ENCODE measurements around the gene SAMD14.
A peak's percentile ranks its signal among the peaks of the same experiment; 100 is the strongest.

SAMD14 gene

DNA sequence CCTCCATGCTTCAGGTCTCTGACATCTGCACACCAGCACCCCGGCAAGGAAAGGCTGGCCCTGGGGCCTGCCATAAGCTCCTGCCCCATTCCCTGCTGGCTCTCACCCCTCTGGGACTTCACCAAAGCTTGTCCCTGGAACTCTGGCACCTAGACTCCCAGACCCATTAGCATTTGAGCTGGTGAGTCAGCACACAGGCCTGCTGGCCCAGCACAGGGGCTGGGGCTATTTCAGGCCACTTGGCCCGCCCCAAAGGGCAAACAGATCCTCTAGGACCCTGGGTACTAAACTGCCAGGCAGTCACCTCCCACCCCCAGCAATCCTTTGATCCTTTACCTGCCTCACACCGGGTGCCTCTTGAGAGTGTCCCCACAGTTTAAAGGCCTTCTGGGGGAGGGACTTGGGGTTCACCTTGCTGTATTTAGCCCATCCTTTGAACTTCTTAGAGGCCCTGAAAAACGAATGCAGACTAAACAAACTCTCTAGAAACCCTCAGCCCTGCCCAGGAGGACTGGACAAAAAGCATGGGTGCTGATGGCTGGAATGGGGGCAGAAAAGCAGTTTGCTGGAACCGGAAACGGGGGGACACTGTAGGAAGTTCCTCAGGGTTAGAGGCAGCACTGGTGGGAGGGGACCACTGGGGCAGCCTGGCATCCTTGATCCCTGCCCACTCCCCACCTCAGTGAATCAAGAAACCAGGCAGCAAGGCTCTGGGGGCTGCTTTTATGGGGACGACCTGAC is 3.2 kb upstream of the SAMD14 start:
- DNase-seq (ENCODE audit: low read depth): no peak

GRCh38 chr17:50132104-50132794 is 2.3 kb upstream of the SAMD14 start:
- DNase-seq (ENCODE audit: low read depth): no peak

DNA sequence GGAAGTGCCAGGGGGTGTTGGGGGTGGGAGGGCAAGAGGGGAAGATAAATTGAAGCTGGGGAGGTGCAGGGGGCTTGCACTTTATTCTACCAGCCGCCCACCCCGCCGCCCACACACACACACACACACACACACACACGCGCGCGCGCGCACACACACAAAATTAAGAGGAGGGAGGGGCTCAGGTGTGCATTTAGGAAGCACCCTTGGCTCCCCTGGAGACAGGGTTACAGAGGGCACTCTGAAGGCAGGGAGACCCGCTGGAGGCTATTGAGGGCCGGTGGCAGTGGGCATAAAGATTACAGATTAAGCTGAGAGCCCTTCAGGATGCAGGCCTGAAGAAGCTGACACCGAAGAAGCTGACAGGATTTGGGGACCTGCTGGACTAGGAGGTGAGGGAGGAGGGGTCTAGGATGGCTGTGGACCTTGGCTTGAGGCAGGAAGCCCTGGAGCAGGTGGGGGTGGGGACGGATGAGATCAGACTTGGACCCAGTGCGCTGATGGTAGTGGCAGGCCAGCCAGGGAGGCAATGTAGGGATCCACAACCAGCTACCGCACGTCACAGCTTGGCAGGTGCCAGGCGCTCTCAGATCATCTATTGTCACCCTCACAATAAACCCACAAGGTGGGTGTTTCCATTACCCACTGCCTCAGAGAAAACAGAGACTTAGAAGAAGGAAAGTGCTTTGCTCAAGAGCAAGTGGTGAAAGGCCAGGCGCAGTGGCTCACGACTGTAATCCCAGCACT is 772 bp upstream of the SAMD14 start:
- DNase-seq (ENCODE audit: low read depth): no peak

DNA sequence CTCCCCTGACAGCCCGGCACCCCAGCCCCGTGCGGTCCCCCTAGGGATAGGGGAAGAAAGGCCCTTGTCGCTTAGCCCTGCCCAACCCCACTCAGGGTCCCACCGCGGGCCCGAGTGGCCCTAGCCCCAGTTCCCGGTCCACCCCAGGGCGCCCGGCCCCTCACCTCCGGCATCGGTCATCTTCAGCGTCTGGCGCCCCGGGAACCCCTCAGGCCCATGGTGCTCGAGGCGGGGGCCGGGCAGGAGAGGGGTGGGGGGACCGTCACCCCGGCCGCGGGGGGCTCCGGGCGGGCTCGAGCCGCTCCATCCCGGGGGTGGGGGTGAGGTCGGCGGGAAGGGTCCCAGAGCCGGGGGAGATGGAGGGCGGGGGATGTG is 620 bp downstream of the SAMD14 start:
- DNase-seq (ENCODE audit: low read depth): no peak

DNA sequence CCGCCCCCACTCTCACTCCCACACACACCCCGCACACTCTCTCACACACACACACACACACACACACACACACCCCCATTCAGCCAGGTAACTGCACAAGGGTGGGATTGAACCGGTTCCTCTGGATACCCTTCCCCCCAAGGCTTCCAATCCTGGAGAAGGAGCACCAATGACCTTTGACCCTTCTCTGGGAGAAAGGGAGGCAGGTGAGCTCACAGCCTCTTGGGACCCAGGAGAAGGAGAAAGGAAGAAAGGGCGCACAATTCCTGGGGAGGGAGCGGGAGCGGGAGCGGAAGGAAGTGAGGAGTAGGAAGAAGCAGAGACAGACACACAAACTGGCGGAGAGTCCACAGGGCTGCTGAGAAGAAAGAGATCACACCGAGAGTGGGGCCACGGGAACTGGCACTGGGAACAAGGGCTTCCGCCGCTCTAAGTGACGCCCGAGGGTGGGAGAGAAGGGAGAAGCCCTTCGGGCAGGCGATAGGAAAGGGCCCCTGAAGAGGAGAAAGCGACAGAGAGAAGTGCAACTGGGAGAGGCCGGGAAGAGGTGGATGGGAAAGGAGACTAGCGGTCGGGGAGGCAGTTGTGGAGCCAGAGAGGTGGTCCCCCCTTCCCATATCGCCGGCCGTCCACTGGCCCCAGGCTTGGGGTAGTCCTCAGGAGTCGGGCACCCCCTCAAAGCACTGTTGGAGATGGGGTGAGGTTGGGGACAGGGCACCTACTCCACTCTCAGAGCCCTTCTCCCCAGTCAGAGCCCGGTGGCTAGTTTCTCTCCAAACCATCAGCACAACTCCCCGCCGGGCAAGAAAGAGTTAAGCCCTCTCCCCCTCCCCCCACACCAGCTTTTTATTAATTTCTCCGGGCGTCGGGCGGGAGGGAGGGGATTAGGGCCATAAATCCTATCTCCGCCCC is 1.3 kb downstream of the SAMD14 start:
- no peak for DNase-seq (ENCODE audit: low read depth)

GRCh38 chr17:50127697-50128361 is 2.1 kb downstream of the SAMD14 start:
- DNase-seq (ENCODE audit: low read depth): no peak

GRCh38 chr17:50125420-50125997 is 4.5 kb downstream of the SAMD14 start:
- no peak for DNase-seq (ENCODE audit: low read depth)

DNA sequence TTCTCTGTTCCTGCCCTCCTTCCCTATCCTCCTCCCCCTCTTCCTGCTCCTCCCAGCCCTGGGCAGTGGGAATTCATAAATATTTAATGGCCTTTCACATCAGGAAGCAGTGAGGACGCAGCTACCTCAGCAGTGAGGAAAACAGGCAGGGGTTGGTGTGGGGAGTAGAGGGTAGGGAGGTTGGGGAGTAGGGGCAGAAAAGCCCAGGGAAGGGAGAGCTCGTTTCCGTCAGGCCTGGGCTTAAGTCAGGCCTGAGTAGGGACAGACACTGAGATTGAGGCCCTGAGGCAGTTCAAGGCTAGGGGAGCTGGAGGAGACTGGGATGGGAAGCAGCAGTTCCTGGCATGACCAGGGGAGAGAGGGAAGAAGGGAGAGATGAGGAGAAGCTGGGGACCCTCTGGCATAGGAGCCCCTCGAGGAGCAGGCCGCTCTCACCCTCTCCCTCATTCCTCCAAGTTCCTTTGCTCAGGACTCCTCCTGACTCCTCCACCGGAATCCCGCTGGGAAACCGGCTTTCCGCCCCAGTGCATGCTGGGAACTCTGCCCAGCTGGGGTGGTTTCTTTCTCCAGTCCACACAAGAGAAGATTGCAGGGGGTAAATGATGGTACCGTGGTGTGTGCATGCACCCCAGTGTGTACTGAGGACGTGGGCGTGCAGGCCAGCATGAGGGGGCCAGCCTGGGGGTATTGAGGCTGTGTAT is 6.2 kb downstream of the SAMD14 start:
- no peak for DNase-seq (ENCODE audit: low read depth)

DNA sequence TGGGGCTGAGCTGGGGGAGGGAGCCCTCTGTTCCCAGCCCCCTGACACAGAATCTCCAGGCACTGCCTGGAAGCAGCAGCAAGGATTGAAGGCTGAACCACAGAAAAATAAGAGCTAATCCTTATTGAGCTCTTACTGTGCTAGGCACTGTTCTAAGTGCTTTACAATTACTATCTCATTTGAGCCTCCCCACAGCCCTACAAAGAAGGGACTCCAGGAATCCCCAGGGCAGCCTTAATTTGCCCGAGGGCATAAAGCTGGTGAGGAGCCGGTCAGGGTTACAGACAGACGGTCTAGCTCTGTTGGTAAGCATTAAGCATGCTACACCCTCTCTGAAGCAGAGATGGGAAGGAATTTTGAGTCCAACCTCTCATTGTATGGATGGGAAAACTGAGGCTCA is 7.0 kb downstream of the SAMD14 start:
- DNase-seq (ENCODE audit: low read depth): no peak

GRCh38 chr17:50120475-50121253 is 9.3 kb downstream of the SAMD14 start:
- no peak for DNase-seq (ENCODE audit: low read depth)

DNA sequence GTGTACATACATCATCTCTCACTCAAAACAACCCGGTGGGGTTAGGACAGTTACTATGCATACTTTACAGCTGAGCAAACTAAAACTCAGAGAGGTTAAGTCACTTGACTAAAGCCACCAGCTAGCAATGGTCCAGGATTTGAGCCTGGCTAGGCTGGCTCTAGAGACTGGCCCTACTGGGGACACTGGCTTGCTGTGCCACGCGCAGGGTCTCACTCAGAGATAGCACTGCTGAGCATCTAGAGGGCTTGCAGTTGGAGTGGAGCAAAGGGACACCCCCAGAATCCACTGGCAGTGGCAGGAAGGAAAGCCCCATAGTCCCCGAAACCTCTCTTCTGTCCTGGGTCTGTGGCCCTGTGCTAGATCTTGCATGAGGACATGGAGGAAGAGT is 11.1 kb downstream of the SAMD14 start:
- DNase-seq (ENCODE audit: low read depth): no peak

- no peak for DNase-seq (ENCODE audit: low read depth)
Measured at GRCh38 chr17:50118076-50118827, 11.7 kb downstream of the SAMD14 start.

DNA sequence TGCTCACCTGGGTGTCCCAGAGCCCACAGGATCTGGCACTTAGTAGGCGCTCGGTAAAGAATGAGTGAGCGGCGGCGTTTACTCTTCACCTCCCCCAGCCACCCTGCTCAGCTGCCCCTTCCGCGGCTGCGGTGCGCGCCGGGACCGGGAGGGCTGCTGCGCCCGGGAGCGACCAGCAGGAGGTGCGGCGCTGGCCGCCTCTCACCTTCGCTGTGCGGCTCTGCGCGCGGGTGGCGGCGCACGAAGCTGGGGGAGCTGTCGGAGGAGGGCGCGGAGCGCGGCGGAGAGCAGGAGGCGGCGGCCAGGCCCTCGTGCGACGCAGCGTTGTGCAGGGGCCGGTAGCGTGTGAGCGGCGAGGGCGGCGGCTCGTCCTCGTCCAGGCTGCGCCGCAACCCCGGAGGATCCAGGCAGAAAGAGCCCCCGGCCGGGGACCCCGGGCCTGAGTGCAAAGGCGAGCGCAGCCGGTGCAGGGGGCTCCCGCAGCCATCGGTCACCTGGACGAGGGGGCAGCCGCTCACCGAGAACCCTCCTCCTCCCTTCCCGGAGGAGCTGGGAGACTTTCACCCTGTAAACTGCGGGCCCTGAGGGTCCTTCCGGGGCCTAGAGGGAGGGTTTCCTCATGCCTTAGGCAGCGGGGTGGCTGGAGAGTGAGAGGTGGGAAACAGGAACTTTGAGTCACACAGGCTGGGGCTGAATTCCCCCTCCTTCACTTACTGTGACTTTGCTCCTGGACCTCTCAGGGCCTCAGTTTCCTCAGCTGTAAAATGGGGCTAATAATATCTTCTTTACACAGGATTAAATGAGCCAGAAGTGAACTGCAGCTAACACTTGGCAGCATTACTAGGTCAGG is 12.5 kb downstream of the SAMD14 start:
- no peak for DNase-seq (ENCODE audit: low read depth)

DNA sequence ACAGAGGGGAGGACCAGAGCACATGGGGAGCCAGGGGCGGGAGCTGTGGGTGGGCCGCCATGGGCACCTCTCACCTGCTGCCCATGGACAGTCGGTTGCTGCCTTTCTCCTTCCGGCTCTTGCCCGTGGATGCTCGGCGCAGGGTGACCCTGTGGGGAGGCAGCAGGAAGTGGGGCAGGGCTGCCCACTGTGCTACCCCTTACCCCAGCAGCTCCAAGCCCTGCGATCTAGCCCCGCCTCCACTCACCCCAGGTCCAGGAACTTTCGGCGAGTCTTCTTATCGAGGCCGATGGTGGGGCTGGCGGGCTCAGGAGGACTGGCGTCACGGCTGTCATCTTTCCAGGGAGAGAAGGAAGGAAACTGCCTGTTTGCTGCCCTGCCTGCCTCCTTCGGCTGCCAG is 14.2 kb downstream of the SAMD14 start:
- no peak for DNase-seq (ENCODE audit: low read depth)

GRCh38 chr17:50114849-50115357 is 15.1 kb downstream of the SAMD14 start:
- peak; percentile 64 for DNase-seq (ENCODE audit: low read depth)

DNA sequence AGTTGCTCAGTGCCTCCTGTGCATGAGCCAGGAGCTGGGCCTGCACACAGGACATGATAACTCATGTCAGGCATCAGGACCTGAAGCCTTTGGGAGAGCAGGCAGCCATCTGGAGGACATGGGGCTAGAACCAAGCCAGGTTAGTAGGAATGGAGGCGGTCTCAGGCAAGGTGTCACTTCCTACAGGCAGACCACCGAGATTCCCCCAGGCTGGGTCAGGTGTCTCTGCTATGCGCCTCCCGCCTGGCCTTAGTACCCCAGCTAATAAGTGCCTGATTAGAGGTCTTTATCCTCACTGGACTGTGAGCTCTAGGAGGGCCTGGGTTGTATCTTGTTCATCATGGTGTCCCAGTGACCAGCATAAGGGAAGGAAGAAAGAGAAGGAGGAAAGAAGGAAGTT is 15.6 kb downstream of the SAMD14 start:
- DNase-seq (ENCODE audit: low read depth): no peak

DNA sequence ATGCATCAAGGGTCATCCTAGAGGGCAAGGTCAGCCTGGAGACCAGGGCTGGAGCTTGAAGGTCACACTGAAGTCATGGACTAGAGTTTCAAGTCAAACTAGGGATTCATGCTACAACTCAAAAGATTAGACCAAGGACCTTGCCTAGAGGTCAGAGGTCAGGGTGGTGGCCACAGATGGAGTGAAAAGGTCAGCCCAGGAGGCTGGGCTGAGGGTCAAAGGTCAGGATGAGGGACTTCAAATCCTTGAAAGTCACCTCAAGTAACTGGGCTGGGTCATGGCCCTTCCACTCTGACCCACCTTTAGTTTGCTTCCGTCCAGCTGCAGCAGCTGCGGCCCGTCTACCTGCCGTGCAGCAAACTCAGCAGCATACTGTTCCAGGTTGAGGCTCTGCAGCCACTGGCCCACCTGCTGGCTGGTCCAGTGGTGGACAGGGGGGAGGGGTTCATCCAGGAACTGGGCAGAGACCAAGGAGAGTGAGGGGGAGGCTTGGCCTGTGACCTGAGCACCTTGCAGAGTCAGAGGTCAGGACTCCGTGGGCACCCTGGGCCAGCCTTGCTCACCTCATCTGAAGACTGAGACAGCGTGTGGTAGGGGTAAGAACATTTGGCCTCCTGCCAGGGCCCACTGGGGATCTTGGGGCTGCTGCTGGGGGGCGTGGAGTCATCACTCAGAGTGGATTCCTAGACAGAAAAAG is 16.2 kb downstream of the SAMD14 start:
- no peak for DNase-seq (ENCODE audit: low read depth)

Data from fibroblast of the conjunctiva (primary cell).